ENCODE data around the gene TARBP1. TPM values are rescaled to one million over a fixed set of nuclear protein-coding genes. Genes with fewer than 3 reads are reported as not detected.

Gene TARBP1
- total and polyA plus RNA-seq, 2 of the 13 experiments (the other 11 are each of a cell fraction or from before 2014, with no cell fraction given): 37.7 to 67.0 TPM

DNA sequence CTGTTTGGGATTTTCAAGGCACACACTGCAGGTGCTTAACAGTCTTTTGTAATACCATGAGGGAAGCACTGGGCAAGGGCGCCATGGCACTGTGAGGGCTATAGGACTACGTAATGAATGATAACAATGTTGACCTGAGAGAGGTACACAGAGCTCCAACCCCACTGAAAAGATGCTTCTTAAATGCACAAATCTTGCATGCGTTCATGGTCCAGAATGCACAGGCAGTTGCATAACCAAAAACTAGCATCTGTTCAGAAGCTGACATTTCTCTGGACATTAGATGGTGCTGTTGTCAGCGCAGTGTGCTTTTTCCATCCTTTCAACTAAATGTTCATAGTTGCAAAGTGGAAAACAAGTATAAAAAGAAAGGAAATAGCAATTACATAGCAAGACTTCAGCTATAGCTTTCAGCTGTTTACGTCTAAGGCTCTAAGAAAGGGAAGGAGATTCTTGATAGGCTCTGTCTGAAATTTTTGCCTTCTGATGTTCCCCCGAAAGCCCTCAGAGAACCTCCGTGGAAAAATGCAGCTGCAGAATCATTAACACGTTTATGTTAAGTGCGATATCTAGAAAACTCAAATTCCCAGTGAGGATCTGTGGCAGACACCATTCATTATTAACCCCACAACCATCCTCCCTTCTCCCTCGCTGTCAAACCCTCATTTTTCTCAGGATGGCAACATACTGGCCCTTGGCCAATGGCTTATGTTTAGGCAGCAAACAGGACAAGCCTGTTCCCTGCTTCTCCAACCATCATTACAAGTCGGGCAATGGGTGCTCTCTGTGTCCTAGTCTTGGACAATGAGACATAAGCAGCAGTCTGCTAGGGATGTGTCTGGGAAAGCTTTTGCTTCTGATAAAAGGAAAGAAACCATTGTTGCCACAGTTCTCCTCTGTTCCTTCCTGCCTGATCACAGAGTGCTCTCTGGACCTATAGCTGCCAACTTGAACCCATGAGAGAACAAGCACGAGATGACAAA is 8.2 kb upstream of the TARBP1 start (continued):
- TF ChIP-seq, protein P1, sequence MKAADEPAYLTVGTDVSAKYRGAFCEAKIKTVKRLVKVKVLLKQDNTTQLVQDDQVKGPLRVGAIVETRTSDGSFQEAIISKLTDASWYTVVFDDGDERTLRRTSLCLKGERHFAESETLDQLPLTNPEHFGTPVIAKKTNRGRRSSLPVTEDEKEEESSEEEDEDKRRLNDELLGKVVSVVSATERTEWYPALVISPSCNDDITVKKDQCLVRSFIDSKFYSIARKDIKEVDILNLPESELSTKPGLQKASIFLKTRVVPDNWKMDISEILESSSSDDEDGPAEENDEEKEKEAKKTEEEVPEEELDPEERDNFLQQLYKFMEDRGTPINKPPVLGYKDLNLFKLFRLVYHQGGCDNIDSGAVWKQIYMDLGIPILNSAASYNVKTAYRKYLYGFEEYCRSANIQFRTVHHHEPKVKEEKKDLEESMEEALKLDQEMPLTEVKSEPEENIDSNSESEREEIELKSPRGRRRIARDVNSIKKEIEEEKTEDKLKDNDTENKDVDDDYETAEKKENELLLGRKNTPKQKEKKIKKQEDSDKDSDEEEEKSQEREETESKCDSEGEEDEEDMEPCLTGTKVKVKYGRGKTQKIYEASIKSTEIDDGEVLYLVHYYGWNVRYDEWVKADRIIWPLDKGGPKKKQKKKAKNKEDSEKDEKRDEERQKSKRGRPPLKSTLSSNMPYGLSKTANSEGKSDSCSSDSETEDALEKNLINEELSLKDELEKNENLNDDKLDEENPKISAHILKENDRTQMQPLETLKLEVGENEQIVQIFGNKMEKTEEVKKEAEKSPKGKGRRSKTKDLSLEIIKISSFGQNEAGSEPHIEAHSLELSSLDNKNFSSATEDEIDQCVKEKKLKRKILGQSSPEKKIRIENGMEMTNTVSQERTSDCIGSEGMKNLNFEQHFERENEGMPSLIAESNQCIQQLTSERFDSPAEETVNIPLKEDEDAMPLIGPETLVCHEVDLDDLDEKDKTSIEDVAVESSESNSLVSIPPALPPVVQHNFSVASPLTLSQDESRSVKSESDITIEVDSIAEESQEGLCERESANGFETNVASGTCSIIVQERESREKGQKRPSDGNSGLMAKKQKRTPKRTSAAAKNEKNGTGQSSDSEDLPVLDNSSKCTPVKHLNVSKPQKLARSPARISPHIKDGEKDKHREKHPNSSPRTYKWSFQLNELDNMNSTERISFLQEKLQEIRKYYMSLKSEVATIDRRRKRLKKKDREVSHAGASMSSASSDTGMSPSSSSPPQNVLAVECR (CRISPR knock-in tag; IDR thresholded peaks at IDR 0.05; ENCODE audit: borderline replicate concordance): peak; percentile 39; the same call in 1 of the 2 replicates
- TF ChIP-seq, protein P2, sequence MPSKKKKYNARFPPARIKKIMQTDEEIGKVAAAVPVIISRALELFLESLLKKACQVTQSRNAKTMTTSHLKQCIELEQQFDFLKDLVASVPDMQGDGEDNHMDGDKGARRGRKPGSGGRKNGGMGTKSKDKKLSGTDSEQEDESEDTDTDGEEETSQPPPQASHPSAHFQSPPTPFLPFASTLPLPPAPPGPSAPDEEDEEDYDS (CRISPR knock-in tag; IDR thresholded peaks at IDR 0.05): no peak
- TF ChIP-seq, protein P3, sequence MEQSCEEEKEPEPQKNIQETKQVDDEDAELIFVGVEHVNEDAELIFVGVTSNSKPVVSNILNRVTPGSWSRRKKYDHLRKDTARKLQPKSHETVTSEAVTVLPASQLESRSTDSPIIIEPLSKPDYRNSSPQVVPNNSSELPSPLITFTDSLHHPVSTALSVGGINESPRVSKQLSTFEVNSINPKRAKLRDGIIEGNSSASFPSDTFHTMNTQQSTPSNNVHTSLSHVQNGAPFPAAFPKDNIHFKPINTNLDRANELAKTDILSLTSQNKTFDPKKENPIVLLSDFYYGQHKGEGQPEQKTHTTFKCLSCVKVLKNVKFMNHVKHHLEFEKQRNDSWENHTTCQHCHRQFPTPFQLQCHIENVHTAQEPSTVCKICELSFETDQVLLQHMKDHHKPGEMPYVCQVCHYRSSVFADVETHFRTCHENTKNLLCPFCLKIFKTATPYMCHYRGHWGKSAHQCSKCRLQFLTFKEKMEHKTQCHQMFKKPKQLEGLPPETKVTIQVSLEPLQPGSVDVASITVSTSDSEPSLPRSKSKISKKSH (CRISPR knock-in tag; IDR thresholded peaks at IDR 0.05; ENCODE audit: borderline replicate concordance): no peak
- no peak for TF ChIP-seq ZNF317 (CRISPR knock-in tag; IDR thresholded peaks at IDR 0.05)
- TF ChIP-seq ZNF546 (CRISPR knock-in tag; conservative IDR thresholded peaks at IDR 0.05): no peak
- TF ChIP-seq POGZ (CRISPR knock-in tag; IDR thresholded peaks at IDR 0.05): no peak
- TF ChIP-seq ISX (CRISPR knock-in tag; conservative IDR thresholded peaks at IDR 0.05): no peak
- TF ChIP-seq, protein P4, sequence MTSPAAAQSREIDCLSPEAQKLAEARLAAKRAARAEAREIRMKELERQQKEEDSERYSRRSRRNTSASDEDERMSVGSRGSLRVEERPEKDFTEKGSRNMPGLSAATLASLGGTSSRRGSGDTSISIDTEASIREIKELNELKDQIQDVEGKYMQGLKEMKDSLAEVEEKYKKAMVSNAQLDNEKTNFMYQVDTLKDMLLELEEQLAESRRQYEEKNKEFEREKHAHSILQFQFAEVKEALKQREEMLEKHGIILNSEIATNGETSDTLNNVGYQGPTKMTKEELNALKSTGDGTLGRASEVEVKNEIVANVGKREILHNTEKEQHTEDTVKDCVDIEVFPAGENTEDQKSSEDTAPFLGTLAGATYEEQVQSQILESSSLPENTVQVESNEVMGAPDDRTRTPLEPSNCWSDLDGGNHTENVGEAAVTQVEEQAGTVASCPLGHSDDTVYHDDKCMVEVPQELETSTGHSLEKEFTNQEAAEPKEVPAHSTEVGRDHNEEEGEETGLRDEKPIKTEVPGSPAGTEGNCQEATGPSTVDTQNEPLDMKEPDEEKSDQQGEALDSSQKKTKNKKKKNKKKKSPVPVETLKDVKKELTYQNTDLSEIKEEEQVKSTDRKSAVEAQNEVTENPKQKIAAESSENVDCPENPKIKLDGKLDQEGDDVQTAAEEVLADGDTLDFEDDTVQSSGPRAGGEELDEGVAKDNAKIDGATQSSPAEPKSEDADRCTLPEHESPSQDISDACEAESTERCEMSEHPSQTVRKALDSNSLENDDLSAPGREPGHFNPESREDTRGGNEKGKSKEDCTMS (CRISPR knock-in tag; conservative IDR thresholded peaks at IDR 0.05): no peak
- TF ChIP-seq ZNF205 (CRISPR knock-in tag; IDR thresholded peaks at IDR 0.05): no peak
- TF ChIP-seq, protein P5, sequence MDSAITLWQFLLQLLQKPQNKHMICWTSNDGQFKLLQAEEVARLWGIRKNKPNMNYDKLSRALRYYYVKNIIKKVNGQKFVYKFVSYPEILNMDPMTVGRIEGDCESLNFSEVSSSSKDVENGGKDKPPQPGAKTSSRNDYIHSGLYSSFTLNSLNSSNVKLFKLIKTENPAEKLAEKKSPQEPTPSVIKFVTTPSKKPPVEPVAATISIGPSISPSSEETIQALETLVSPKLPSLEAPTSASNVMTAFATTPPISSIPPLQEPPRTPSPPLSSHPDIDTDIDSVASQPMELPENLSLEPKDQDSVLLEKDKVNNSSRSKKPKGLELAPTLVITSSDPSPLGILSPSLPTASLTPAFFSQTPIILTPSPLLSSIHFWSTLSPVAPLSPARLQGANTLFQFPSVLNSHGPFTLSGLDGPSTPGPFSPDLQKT (CRISPR knock-in tag; IDR thresholded peaks at IDR 0.05; ENCODE audit: borderline replicate concordance): no peak
- TF ChIP-seq ZNF282 (IDR thresholded peaks at IDR 0.05; ENCODE audit: partially characterized antibody): no peak
- TF ChIP-seq ZNF704 (CRISPR knock-in tag; IDR thresholded peaks at IDR 0.05; ENCODE audit: borderline replicate concordance): no peak
- TF ChIP-seq RXRA (CRISPR knock-in tag; IDR thresholded peaks at IDR 0.05): no peak
- no peak for TF ChIP-seq KLF6 (CRISPR knock-in tag; IDR thresholded peaks at IDR 0.05)
- TF ChIP-seq HOXA5 (CRISPR knock-in tag; IDR thresholded peaks at IDR 0.05): peak; percentile 52; the same call in 1 of the 2 replicates
- no peak for TF ChIP-seq TOE1 (CRISPR knock-in tag; IDR thresholded peaks at IDR 0.05)
- TF ChIP-seq RELA (CRISPR knock-in tag; IDR thresholded peaks at IDR 0.05): 0 out of 2 replicates have a peak, but pooled peaks have one; percentile 59
